RPMI7951 (cell line): ENCODE results near the gene MFAP5. TPM values are rescaled to one million over a fixed set of nuclear protein-coding genes. Genes with fewer than 3 reads are reported as not detected.
"Not testable (repeated sequence)": the region's sequence is repeated elsewhere in the genome, so short reads cannot be mapped to it uniquely, and the experiment has no call there.

Experiments
- DNase-seq: peaks from one replicate; pipeline ENCODE4 v3.0.0-alpha.2; 2012; ENCODE audit warnings: low read depth
- total RNA-seq: library from RNA; depleted of rRNA; stranded (reverse); fragments of >200 nt; shearing (Covaris generic); gene quantifications from 2 replicates; pipeline ENCODE4 v1.2.3, GENCODE V29; 2014

MFAP5 gene
- total RNA-seq, 1 experiment from 2014 or later: not detected

DNA sequence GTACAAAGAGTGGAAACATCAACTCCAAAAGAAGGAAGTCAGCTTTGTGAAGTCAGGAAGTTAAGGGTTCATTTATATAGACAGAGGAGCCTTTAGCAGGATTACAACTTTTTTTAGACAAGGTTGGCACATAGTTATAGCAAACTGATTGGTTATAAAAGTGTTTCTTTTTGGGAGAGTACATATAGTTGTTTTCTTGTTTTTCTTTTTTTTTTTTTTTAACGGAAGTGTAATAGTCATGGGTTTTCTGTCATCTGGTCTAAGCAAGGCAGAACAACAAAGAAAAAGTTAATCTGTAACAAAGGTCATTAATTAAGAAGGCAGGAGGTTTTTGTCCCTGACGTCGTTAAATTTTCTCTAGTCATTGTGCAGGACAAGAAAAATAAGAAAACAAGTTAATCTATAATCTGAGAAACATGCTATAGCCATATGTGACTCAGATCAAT, 13.0 kb upstream of the MFAP5 start:
- no peak for DNase-seq

DNA sequence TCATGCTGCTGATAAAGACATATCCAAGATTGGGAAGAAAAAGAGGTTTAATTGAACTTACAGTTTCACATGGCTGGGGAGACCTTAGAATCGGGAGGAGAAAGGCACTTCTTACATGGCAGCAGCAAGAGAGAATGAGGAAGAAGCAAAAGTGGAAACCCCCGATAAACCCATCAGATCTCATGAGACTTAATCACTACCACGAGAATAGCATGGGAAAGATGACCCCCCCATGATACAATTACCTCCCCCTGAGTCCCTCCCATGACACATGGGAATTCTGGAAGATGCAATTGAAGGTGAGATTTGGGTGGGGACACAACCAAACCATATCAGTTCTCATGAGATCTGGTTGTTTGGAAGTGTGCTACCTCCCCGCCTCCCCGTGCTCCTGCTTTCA, 9.8 kb upstream of the MFAP5 start:
- DNase-seq: no peak

GRCh38 chr12:8668441-8668840, 5.8 kb upstream of the MFAP5 start:
- DNase-seq: no peak

DNA sequence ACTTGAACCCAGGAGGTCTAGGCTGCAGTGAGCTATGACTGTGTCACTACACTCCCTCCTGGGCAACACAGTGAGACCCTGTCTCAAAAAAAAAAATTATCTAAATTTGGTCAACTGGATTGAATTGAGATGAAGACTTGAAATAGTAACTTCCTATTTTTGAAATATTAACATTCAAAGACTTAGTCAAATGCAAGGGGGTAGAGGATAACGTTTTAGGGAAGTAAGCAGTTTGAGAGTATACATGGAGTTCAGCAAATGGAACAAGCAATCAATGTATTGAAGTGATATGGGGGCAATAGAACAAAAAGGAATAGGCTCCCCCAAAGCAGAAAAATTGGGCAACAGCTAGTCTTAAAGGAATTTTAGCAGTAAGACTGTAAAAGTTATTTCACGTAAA, 4.6 kb upstream of the MFAP5 start:
- no peak for DNase-seq

GRCh38 chr12:8665759-8666158, 3.1 kb upstream of the MFAP5 start:
- no peak for DNase-seq

DNA sequence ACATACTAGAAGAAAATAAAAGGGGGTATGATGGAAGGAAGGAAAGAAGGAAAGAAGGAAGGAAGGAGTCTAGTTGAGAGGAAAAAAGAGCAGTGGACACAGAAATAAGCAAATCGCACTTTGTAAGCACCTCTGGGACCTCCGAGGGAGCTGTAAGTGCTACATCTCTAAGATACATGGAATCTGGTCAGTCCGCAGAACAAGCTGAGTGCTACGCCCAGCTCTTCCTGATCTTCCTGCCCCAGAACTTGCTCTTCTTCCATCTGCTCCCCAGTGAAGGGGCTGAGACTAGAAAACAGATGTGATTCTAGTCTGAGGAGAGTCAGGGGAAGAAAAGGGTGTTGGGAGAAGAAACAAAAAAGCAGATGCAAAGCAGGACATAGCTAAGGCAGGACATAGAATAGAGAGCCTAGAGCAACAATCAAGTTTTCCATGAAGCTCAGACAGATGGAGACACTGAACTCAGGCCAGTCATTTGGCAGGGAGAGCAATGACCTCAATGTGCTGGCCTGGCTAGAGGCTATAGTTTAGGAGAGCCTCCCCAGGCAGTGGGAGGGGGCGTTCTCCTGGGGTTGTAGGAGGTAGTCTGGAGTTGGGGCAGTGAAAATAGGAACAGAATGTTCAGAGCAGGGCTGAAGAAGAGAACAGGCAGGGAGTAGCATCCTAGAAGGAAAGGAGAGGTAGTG, 1.7 kb upstream of the MFAP5 start:
- DNase-seq: no peak

GRCh38 chr12:8661751-8662150, 875 bp downstream of the MFAP5 start:
- no peak for DNase-seq

DNA sequence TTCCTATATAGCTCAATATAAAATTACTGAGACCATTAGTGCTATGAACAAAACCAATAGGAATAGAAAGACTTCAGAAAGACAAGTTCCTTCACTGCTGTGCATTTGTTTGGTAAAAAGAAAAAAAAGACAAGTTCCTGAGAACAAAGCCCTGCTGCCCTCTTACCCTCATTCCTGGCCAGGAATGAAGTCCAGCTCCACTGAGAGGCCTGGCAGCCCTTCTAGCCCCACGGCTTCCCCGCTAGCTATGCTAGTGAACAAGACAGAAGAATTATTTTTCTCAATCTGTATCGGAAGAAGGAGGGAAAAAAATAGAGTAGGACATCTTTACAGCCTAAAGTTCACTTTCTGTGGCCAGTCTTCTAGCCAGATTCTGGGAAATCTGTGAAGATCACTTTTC, 1.6 kb downstream of the MFAP5 start:
- DNase-seq: no peak

DNA sequence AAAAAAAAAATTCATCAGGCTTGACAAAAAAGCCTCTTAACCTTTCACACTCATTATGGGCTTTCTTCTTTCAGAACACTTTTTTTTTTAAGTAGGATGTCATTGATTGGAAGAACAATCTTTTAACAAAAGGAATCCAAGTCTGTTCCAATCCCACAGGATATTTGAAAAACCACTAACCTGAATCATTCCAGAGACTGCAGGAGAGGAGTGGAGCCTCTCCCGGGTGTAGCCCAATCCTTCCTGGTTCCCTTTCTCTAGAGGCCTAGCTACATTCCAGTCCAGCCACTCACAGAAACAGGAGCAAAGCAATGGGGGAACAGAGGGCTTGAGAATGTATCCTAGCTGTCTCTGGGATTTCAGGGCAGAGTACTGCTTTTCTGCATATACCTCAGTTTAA, 4.3 kb downstream of the MFAP5 start:
- peak; percentile 38 for DNase-seq

DNA sequence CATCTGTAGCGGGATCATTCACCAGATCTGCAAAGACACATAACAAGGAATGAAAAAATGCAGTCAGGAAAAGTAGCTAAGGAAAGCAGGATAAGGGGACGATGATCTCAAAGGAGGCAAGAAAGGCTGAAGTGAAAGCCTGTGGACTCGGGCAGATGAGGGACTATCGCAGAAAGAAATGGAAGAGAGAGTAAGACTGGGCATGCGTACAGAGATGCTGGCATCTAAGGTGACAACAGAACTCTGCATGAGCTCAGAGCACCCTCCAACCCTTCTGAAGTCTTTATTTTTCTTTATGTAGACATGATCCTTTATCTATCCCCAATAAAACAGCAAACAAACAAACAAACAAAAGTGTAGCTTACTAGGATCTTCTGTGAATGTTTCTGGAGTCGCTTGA, 7.2 kb downstream of the MFAP5 start:
- DNase-seq: no peak

DNA sequence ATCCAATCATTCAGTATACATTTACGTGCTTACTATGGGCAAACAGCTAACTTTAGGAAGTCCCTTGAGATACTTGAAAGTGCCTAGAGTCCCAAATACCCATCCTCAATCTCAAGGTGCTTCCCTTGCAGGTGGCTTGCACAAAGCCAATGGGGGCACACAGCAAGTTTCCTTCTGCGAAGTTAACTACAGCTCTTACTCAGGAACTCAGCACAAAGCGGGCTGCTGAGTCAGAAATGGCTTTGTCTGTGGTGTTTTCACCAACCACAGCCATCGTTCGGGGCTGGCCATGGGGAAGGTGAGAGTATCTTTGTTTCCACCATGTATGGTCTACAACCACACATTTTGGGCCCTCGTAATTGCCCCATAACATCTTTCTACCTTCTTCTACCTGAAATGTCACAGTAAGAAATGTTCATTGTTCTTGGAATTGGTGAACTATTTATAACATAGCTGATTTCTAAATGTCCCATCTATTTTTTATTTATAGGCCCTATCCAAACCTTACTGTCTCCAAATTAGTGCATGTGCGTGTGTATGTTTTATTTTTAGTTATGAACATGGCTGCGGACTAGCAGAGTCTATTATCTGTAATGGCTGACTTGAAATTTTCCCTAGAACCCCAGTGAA, 13.9 kb downstream of the MFAP5 start:
- no peak for DNase-seq

DNA sequence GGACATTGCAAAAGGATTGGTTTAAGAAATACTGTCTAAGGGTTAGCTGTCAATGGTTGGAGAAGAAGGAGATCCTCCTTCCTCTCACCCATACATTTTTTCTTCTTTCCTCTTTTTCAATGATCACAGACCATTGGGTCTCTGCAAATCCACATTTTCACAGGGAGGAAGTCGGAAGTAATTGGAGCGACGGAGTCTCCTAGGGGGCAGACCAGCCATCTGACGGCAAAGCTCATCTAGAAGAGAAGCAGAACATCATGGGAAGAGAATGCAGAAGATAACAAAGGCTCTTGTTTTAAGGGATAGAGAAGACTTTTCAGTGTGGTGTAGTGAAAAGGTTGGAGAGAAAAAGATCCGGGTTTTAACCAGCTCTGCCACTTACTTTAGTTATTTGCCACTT, 14.7 kb downstream of the MFAP5 start:
- no peak for DNase-seq

DNA sequence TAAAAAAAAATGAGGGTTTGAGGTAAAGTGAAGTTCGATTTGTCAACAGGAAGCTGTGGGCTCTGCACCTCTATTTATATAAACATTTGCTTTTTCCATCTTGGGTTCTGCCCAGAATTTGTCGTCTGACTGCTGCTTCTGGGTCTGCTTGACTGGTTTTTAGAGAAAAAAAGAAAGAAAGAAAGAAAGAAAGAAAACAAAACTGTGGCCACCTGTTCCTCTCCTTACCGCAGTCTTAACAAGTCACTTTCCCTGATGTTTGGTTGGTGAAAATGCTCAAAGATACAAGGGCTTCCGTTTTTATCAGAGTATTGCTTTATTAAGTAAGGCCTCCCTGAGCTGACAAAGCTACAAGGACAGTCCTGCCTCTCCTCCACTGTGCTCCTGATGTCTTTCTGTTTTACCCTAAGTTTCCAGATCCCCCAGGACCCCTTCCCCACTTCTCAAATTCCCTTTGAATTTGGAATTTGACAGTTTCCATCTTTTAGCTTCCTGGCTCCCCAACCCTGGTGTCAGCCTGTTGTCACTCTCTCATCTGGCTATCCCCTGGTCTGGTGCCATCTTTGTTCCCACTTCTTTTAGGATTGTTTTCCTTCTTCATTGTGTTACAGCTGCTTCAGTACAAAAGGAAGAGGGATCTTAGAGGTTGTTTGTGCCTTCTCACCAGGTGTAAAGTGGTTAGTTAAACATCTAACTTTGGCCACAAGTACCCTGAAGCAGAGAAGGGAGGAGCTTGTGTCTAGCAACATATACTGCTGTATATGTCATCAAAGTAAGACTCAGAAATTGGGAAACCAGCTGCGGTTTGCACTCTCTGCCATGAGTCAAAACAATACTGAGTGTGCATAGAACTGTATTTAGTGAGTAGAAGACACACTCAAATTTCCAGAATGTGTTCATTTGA, 18.0 kb downstream of the MFAP5 start:
- DNase-seq: peak; percentile 5

DNA sequence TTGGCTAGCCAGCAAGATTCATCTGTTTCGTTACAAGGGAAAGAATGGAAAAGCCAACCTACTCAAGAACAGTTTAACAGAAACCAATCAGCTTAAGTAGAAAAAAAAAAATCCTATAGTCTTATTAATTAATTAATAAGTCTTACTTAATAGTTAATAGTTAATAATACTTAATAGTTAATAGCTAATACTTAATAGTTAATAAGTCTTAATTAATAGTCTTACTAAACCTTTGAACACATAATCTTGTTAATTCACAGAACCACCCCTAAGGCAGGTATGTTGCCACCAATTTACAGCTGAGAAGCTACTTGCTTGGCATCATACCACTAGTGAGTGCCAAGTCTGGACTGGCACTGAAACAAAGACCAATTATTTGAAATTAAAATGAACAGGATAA, 19.9 kb downstream of the MFAP5 start:
- DNase-seq: no peak

GRCh38 chr12:8639936-8640335, 22.7 kb downstream of the MFAP5 start:
- DNase-seq: no peak

DNA sequence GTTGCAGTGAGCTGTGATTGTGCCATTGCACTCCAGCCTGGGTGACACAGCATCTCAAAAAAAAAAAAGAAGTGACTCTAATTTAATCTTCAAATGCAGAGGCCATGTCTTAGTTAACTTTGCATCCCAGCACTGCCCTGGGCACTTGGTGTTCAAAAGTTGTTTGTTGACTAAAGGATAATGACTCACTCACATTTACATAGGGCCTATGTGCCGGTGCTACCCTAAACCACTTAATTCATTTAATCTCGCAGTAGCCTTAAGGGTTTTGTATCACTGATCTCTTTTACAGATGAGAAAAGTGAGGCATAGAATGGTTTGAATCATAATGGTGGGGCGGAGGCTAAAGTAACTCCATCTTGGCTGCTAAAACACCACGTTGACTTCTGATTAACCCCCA, 23.7 kb downstream of the MFAP5 start:
- DNase-seq: no peak

- DNase-seq: no peak
Observed at GRCh38 chr12:8637666-8638065, 25.0 kb downstream of the MFAP5 start.

DNA sequence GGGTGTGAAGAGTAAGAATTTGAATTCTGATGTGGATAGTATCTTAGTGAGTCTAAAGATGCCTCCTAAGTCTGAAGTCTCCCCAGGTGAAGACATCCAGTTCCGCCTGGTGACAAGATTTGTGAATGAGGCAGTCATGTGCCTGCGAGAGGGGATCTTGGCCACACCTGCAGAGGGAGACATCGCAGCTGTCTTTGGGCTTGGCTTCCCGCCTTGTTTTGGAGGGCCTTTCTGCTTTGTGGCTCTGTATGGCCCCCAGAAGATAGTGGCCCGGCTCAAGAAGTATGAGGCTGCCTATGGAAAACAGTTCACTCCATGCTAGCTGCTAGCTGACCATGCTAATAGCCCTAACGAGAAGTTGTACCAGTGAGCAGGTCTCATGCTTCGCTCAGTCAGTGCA, 25.4 kb downstream of the MFAP5 start:
- no peak for DNase-seq

- no peak for DNase-seq
Observed at GRCh38 chr12:8636581-8636980, 26.0 kb downstream of the MFAP5 start.

DNA sequence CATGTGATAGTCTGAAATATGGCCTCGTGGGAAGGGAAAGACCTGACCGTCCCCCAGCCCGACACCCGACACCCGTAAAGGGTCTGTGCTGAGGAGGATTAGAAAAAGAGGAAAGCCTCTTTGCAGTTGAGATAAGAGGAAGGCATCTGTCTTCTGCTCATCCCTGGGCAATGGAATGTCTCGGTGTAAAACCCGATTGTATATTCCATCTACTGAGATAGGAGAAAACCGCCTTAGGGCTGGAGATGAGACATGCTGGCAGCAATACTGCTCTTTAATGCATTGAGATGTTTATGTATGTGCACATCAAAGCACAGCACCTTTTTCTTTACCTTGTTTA, 26.6 kb downstream of the MFAP5 start:
- not testable (repeated sequence) for DNase-seq

DNA sequence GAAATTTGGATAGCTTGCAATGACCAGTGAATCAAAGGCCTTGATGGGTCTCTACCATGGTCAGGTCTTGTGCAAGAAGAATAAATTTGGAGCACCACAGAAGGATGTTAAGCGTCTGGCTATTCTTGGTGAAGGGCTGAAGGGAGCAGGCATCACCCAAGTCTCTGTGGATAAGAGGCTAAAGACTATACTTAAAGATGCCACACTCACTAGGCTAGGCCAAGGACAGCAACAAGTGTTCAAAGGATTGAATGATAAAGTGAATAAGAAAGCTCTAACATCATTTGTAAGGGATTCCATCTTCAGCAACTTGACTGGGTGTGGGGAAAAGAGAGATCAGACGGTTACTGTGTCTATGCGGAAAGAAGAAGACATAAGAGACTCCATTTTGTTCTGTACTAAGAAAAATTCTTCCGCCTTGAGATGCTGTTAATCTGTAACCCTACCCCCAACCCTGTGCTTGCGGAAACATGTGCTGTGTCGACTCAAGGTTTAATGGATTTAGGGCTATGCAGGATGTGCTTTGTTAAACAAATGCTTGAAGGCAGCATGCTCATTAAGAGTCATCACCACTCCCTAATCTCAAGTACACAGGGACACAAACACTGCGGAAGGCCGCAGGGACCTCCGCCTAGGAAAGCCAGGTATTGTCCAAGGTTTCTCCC, 27.2 kb downstream of the MFAP5 start:
- not testable (repeated sequence) for DNase-seq

GRCh38 chr12:8630131-8630530, 32.5 kb downstream of the MFAP5 start:
- no peak for DNase-seq
